Heart right ventricle (tissue), 16 donors: ENCODE results near the gene LGI4. TPM values are rescaled to one million over a fixed set of nuclear protein-coding genes. Genes with fewer than 3 reads are reported as not detected.

ENCODE experiments used
- ATAC-seq, 8 donors: fragments of 200-7000 bp; cut with Tn5 transposase; one replicate each; pipeline ENCODE4 v1.9.1; 2020; ENCODE audit warnings: mild to moderate bottlenecking in 8 of 8, moderate library complexity in 8 of 8, moderate number of reproducible peaks in 1 of 8
- DNase-seq, 2 donors: peaks; one replicate each; pipeline ENCODE4 v3.0.0-alpha.2; 2020
- H3K27ac ChIP-seq, 10 donors: fragments of 200-600 bp; sonication (generic) in 2 of 10; one replicate each; pipeline versions ENCODE4 v1.5.0 to v1.8.0; 2020 to 2022; ENCODE audit warnings: mild to moderate bottlenecking in 3 of 10
- H3K27me3 ChIP-seq, 7 donors: fragments of 200-600 bp; one replicate each; pipeline ENCODE4 v1.8.0; 2021 to 2022; ENCODE audit warnings: mild to moderate bottlenecking in 2 of 7
- H3K36me3 ChIP-seq, 9 donors: fragments of 200-600 bp; sonication (generic) in 1 of 9; one replicate each; pipeline versions ENCODE4 v1.5.0 to v1.8.0; 2020 to 2022; ENCODE audit warnings: mild to moderate bottlenecking in 2 of 9
- H3K4me1 ChIP-seq, 9 donors: fragments of 200-600 bp; sonication (generic) in 1 of 9; one replicate each; pipeline versions ENCODE4 v1.5.0 to v1.8.0; 2020 to 2022; ENCODE audit warnings: mild to moderate bottlenecking in 4 of 9
- H3K4me3 ChIP-seq, 10 donors: fragments of 200-600 bp; sonication (generic) in 2 of 10; one replicate each; pipeline versions ENCODE4 v1.5.0 to v1.8.0; 2020 to 2022; ENCODE audit warnings: mild to moderate bottlenecking in 7 of 10, moderate library complexity in 2 of 10
- H3K9me3 ChIP-seq, 11 donors: fragments of 200-600 bp in 10 of 11; sonication (generic) in 2 of 11; one replicate each; pipeline versions ENCODE4 v1.5.0 to v1.8.0; 2013 to 2022; ENCODE audit warnings: mild to moderate bottlenecking in 2 of 11, control low read depth in 1 of 11, moderate library complexity in 1 of 11
- WGBS, 2 donors: extraction: QIAGEN DNeasy Blood & Tissue Kit; methylation state at CpG; one replicate each; pipeline ENCODE4 v1.1.7; 2013; ENCODE audit warnings: inconsistent platforms in 1 of 2; 5-methylcytosine and 5-hydroxymethylcytosine counted together
- intact Hi-C, 10 donors: fragments of 100-400 bp; cut with DNase I; formaldehyde crosslinking; loops; one replicate each; pipeline versions ENCODE4 v1.11.1 to v1.14.2; 2022
- polyA plus RNA-seq, 2 donors: library from polyadenylated mRNA; stranded (reverse); fragments of 200-250 nt; gene quantifications; one replicate each; pipeline ENCODE4 v1.2.3, GENCODE V29; 2013
- total RNA-seq, 10 donors: library from RNA; stranded (reverse); fragmentation: NEBNext Ultra II Directional in 3 of 10; extraction: Animal tissue kit (Norgen Biotek cat#: 25700) in 3 of 10; gene quantifications; one replicate each; pipeline versions ENCODE4 v1.2.1 to v1.2.4, GENCODE V29; 2021 to 2023
- TF ChIP-seq, protein P1 (sequence below), 9 donors: fragments of 200-600 bp; sonication (generic) in 2 of 9; IDR thresholded peaks; one replicate each; pipeline versions ENCODE4 v1.5.0 to v1.8.0; 2021 to 2022; ENCODE audit warnings: antibody characterized with exemption in 9 of 9, mild to moderate bottlenecking in 5 of 9, moderate library complexity in 1 of 9
- donor health status: Arrhythmogenic right ventricular cardiomyopathy.
- donor health status: ischemic (EF 13 %, LVEDD 7.1; RV severe dilation, severe dysfunction).
- donor health status: healthy with polysubstance abuse.
- donor health status: DM: no; HTN: yes; CAD: no.
- donor health status: DM: no; HTN: no; CAD: no.
- donor health status: ischemic (EF 25% LVEDD 6.9; RV normal size, moderate dysfunction).
- donor health status: ischemic (EF 25% LVEDD 5.7; RV mildly dilated, moderate dysfunction).
- donor health status: healthy.
- donor health status: DM: yes; HTN: yes; CAD: no.
- donor health status: Ischemic cardiomyopathy.
- donor health status: ischemic (EF 35%, LVEDD 5.7; RV mildly dilated, moderate dysfunction).
- donor health status: nonischemic (EF 11% LVEDD 7.7; RV severe dilation, severe dysfunction).
- donor health status: DM: yes; HTN: yes; CAD: no.
- donor health status: PGD.
- donor health status: ischemic (EF 29% LVEDD 5.4; RV normal size, mild dysfunction).
- donor health status: nonischemic (EF 23%, LVEDD 6.1; RV moderate dilation, normal function).

Gene LGI4
- total and polyA plus RNA-seq, 12 donors, result 4.3 to 30.0 (median 8.3) TPM

DNA sequence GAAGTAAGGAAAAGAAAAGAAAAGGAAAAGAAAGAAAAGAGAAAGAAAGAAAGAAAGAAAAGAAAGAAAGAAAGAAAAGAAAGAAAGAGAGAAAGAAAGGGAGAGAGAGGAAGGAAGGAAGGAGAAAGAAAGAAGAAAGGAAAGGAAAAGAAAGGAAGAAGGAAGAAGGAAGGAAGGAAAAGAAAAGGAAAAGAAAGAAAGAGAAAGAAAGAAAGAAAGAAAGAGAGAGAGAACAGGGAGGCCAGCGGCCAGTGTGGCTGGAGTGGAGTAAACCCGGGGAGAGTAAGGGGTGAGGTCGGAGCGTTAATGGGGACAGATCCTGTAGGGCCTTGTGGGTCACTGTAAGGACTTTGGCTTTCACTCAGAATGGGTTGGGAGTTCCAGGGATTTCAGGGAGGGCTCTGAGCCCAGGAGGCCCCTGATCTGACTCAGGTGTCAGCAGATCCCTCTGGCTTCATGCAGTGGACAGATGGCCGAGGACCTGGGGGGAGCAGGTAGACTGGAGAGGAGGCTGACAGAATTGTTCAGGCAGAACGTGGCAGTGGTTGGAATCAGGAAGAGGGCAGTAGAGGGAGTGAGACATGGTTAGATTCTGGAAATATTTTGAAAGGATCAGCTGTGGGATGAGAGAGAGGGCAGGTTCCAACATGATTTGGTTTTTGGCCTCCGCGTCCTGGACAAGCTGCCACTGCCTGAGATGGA lies 39.0 kb downstream of the LGI4 start:
- WGBS, 2 donors, result 73 to 80% methylated on average over 8 of the region's 8 CpGs
- Histone ChIP-seq H3K27me3 (peaks cover 0 to 14% (median 10%) of the 10 kb centered on the region in 7 donors), H3K36me3 (no peaks in the 10 kb centered on the region), H3K4me1 (peaks cover 0 to 4% (median 2%) of the 10 kb centered on the region in 9 donors), H3K9me3 (no peaks in the 10 kb centered on the region), H3K27ac (no peak overlapping the region), H3K4me3 (no peak overlapping the region)
- DNase-seq (no peak), ATAC-seq (no peak)
- intact Hi-C loops, result loop anchor here in 1 of 10 donors (10.0 kb wide), 1 partner anchor 121 kb away; no protein-coding TSS in a partner anchor
- TF ChIP-seq, protein P1, sequence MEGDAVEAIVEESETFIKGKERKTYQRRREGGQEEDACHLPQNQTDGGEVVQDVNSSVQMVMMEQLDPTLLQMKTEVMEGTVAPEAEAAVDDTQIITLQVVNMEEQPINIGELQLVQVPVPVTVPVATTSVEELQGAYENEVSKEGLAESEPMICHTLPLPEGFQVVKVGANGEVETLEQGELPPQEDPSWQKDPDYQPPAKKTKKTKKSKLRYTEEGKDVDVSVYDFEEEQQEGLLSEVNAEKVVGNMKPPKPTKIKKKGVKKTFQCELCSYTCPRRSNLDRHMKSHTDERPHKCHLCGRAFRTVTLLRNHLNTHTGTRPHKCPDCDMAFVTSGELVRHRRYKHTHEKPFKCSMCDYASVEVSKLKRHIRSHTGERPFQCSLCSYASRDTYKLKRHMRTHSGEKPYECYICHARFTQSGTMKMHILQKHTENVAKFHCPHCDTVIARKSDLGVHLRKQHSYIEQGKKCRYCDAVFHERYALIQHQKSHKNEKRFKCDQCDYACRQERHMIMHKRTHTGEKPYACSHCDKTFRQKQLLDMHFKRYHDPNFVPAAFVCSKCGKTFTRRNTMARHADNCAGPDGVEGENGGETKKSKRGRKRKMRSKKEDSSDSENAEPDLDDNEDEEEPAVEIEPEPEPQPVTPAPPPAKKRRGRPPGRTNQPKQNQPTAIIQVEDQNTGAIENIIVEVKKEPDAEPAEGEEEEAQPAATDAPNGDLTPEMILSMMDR (IDR thresholded peaks at IDR 0.05), result no peak

DNA sequence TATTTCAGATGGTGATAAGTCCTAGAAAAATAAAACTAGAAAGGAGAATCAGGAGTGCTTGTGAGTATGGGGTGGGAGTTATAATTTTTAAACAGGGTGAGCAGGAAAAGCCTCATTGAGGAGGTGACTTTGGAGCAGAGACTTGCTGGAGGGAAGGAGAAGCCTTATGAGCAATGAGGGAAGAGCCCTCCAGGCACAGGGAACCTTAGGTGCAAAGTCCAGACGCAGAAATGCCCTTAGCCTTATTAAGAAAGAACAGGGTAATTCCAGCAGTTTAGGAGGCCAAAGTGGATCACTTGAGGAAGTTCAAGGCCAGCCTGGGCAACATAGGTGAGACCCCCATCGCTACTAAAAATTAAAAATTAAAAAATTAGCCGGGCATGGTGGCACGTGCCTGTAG lies 40.2 kb downstream of the LGI4 start:
- no peak for ATAC-seq

DNA sequence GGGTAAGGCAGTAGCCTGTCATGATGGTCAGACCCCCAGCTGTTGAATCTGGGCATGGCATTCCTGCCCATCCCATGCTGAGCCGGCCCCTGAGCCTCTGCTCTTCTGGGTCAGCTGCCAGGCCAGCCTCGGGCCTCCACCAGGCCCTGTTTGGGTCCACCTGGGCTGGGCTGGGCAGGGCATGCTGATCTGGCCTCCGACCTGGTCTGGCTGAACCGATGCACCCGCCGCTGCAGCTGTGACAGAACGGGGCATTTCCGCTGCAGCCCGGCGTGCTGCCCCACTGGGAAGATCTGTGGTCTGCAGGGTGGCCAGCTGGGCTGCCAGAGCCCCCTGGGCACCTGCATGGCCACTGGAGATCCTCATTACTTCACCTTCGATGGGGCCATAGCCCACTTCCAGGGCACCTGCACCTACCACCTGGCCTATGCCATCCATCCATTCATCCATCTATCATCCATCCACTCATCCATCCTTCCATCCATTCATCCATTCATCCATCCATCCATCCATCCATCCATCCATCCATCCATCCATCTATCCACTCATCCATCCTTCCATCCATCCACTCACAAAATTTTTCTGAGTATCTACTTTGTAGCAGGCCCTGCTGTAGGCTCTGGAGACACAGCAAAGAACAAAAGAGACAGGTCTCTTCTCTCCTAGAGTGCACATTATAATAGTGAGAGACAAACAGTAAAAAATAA lies 40.8 kb downstream of the LGI4 start:
- no peak for DNase-seq

More for the DNA sequence above, 40.2 kb downstream of the LGI4 start:
- WGBS, 2 donors, result 91 to 93% methylated on average over 4 of the region's 4 CpGs
- intact Hi-C loops, result loop anchor here in 5 of 10 donors (5.0 to 10.0 kb wide), 2 partner anchors 120 to 122 kb away; no protein-coding TSS in a partner anchor
- no peak overlapping the region for H3K27ac ChIP-seq
- H3K4me1 ChIP-seq, result peaks cover 0 to 10% (median 9%) of the 10 kb centered on the region in 9 donors
- no peaks in the 10 kb centered on the region for H3K9me3 ChIP-seq
- no peak for DNase-seq
- peaks cover 0 to 24% (median 13%) of the 10 kb centered on the region in 7 donors for H3K27me3 ChIP-seq
- no peak overlapping the region for H3K4me3 ChIP-seq
- TF ChIP-seq, protein P1 (IDR thresholded peaks at IDR 0.05), result no peak
- H3K36me3 ChIP-seq, result no peaks in the 10 kb centered on the region

DNA sequence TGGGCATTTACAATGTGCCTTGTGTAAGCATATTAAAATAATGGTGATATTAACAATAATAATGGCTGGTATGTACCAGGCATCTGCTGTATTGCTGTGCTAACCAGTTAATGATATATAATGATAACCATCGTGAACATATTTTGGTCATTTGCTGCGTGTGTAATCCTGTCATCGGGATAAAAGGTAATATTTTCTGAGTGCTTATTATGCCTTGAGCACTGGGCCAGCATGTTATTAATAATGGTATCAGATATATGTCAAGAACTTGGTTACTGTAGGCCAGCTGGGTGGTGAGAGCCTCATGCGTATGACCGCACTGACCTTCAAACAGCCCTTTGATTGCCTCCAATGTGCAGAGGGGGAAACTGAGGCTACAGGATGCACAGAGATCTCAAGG lies 41.4 kb downstream of the LGI4 start:
- ATAC-seq, result no peak
- no peaks in the 10 kb centered on the region for H3K9me3 ChIP-seq
- 94 to 95% methylated on average over 5 of the region's 5 CpGs for WGBS, 2 donors
- H3K4me3 ChIP-seq, result no peak overlapping the region
- H3K27ac ChIP-seq, result no peak overlapping the region
- no peaks in the 10 kb centered on the region for H3K36me3 ChIP-seq
- no peak for DNase-seq
- peaks cover 0 to 33% (median 13%) of the 10 kb centered on the region in 7 donors for H3K27me3 ChIP-seq
- intact Hi-C loops, result loop anchor here in 5 of 10 donors (5.0 to 10.0 kb wide), 2 partner anchors 119 to 121 kb away; no protein-coding TSS in a partner anchor
- H3K4me1 ChIP-seq, result peaks cover 0 to 10% (median 9%) of the 10 kb centered on the region in 9 donors
- TF ChIP-seq, protein P1 (IDR thresholded peaks at IDR 0.05), result no peak

More for the DNA sequence above, 40.8 kb downstream of the LGI4 start:
- intact Hi-C loops, result loop anchor here in 5 of 10 donors (5.0 to 10.0 kb wide), 2 partner anchors 119 to 122 kb away; no protein-coding TSS in a partner anchor
- peaks cover 0 to 10% (median 9%) of the 10 kb centered on the region in 9 donors for H3K4me1 ChIP-seq
- 87 to 90% methylated on average over 11 of the region's 11 CpGs for WGBS, 2 donors
- ATAC-seq, result no peak
- H3K4me3 ChIP-seq, result no peak overlapping the region
- peaks cover 0 to 29% (median 13%) of the 10 kb centered on the region in 7 donors for H3K27me3 ChIP-seq
- no peaks in the 10 kb centered on the region for H3K36me3 ChIP-seq
- no peaks in the 10 kb centered on the region for H3K9me3 ChIP-seq
- TF ChIP-seq, protein P1 (IDR thresholded peaks at IDR 0.05), result no peak
- no peak overlapping the region for H3K27ac ChIP-seq
